ENCODE measurements around the gene SETSIP.

- TF ChIP-seq, protein P1, sequence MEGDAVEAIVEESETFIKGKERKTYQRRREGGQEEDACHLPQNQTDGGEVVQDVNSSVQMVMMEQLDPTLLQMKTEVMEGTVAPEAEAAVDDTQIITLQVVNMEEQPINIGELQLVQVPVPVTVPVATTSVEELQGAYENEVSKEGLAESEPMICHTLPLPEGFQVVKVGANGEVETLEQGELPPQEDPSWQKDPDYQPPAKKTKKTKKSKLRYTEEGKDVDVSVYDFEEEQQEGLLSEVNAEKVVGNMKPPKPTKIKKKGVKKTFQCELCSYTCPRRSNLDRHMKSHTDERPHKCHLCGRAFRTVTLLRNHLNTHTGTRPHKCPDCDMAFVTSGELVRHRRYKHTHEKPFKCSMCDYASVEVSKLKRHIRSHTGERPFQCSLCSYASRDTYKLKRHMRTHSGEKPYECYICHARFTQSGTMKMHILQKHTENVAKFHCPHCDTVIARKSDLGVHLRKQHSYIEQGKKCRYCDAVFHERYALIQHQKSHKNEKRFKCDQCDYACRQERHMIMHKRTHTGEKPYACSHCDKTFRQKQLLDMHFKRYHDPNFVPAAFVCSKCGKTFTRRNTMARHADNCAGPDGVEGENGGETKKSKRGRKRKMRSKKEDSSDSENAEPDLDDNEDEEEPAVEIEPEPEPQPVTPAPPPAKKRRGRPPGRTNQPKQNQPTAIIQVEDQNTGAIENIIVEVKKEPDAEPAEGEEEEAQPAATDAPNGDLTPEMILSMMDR (IDR thresholded peaks at IDR 0.05), result no peak
- TF ChIP-seq POLR2A (IDR thresholded peaks at IDR 0.05) (no peak), POLR2AphosphoS5 (IDR thresholded peaks at IDR 0.05) (no peak)
Observed at GRCh38 chr1:92079441-92079840, 4.2 kb upstream of the SETSIP start.
